ENCODE data around the gene FRS3.
A peak's percentile ranks its signal among the peaks of the same experiment; 100 is the strongest.

Gene FRS3

DNA sequence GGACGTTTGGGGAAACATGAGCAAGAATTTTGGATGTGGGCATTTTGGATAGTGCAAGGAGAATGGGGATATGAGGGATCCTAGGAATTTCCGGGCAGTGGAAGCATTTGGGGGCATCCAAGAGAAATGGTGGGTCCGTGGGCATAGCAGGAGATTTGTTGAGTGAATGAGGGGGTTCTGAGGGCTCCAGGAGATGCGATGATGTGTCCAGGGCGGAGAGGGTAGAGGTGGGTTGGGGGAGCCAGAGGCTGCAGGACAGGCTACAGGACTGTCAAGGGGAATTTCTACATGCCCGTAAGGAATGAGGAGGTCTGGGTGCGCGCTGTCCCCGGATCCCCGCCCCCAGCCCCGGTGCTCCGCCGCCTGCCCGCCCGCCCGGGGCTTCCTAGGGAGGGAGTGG, 364 bp downstream of the FRS3 start:
- in situ Hi-C loops (cut with HindIII; ENCODE audit: low sequenced_read_pairs), result no loop called here
- DNase-seq (ENCODE audit: low read depth, low spot score), result no peak
- H3K4me3 ChIP-seq (ENCODE audit: low read depth, low read length), result peak overlapping the region; percentile 65
- TF ChIP-seq, protein P1, sequence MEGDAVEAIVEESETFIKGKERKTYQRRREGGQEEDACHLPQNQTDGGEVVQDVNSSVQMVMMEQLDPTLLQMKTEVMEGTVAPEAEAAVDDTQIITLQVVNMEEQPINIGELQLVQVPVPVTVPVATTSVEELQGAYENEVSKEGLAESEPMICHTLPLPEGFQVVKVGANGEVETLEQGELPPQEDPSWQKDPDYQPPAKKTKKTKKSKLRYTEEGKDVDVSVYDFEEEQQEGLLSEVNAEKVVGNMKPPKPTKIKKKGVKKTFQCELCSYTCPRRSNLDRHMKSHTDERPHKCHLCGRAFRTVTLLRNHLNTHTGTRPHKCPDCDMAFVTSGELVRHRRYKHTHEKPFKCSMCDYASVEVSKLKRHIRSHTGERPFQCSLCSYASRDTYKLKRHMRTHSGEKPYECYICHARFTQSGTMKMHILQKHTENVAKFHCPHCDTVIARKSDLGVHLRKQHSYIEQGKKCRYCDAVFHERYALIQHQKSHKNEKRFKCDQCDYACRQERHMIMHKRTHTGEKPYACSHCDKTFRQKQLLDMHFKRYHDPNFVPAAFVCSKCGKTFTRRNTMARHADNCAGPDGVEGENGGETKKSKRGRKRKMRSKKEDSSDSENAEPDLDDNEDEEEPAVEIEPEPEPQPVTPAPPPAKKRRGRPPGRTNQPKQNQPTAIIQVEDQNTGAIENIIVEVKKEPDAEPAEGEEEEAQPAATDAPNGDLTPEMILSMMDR (IDR thresholded peaks at IDR 0.05; ENCODE audit: low read depth, low read length), result no peak

DNA sequence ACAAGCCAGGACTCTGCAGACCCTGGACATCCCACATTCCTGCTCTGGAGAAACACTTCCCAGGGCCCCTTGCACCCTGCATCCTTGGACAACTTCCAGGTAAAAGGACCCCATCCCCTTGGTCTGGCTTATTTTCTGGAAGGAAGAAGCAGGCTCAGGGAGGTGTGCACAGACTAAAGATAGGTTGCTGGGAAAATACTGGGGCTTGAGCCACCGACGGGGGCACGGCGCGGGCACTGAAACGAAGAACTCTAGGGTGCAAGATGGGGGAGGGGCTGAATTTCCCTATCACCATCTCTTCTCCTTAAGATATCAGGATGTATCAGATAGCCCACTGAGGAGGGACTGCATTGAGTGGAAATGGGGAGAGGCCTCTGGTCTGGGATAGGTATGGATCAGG, 805 bp downstream of the FRS3 start:
- H3K4me3 ChIP-seq (ENCODE audit: low read depth, low read length), result peak overlapping the region; percentile 65
- TF ChIP-seq, protein P1 (IDR thresholded peaks at IDR 0.05; ENCODE audit: low read depth, low read length), result no peak
- in situ Hi-C loops (cut with HindIII; ENCODE audit: low sequenced_read_pairs), result no loop called here
- DNase-seq (ENCODE audit: low read depth, low spot score), result no peak

DNA sequence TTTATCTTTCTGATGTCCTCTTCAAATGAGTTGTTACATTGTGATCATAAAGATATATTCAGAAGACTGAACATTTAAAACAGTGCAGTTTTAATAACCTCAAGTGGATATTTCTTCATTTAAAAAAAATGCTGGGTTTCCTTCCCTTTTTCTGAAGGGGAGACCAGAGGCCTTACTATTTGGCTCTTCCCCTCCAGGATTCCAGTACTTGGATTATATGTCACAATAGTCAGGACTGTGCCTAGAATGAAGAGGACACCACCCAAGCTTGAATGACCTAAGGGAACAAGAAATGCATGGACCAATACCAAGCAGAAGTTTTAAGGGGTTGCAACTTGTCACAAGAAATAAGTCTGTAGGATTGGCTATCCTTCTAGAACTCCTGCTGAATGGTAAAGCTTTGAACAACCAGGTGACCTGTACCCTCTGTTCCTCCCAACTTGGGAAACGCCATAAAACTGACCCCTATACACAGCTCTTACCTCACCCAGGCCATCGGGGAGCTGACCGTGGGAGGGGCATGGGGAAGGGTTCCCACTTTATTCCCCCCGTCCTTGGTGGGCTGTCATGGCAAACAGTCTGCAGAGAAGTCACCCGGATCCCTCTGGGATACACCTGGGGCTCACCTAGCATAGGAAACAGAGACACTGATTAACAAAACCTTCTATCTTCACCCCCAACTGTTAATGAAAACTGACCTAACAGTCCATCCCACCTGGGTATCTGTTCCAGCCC, 2.0 kb downstream of the FRS3 start:
- TF ChIP-seq, protein P1 (IDR thresholded peaks at IDR 0.05; ENCODE audit: low read depth, low read length), result no peak
- DNase-seq (ENCODE audit: low read depth, low spot score), result no peak
- in situ Hi-C loops (cut with HindIII; ENCODE audit: low sequenced_read_pairs), result no loop called here
- no peak overlapping the region for H3K4me3 ChIP-seq (ENCODE audit: low read depth, low read length)

DNA sequence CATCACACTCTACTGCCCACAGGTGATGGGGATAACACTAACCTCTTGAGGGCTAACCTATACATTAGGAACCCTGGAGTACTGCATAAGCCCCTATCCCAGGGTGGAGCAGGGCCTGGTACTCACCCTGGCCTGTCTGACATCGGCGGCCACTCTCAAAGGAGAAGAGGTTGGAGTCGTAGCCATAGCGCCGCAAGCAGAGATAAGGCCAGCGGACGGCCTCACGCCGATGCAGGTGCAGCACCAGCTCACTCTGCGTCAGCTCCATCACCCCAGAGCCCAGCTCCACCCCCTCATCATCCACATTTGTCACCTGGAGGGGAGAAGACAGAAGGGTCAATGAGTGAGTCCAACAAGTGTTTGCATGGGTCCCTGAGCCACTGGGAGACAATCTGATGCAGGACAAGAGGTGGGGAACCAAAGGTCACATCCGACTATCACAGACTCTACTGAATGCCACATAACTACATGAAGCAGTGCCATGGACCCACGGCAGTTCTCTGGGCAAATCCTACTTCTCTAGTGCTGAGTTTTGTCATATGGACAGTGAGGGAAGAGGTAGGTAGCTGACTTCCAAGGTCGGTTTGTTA, 4.3 kb downstream of the FRS3 start:
- DNase-seq (ENCODE audit: low read depth, low spot score), result no peak
- H3K4me3 ChIP-seq (ENCODE audit: low read depth, low read length), result no peak overlapping the region
- in situ Hi-C loops (cut with HindIII; ENCODE audit: low sequenced_read_pairs), result no loop called here
- TF ChIP-seq, protein P1 (IDR thresholded peaks at IDR 0.05; ENCODE audit: low read depth, low read length), result no peak

DNA sequence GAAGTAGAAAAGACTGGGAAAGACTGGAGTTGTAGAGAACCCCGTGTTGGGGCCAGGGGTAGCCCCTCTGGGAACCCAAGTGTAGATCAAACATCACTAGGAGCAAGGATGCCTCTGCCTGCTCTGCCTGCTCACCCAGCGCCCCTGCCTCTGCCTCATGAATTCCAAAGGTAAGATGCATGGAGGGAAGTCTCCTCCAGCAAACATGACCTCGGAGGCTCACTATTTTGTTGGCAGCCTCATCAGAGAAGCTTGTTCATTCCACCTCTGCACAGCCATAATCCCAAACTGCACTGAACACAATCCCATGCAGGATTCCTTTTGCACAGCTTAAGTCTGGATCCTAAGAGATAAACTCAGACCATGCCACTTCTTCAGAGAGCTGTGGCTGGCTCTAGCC, 4.9 kb downstream of the FRS3 start:
- TF ChIP-seq, protein P1 (IDR thresholded peaks at IDR 0.05; ENCODE audit: low read depth, low read length), result no peak
- DNase-seq (ENCODE audit: low read depth, low spot score), result no peak
- in situ Hi-C loops (cut with HindIII; ENCODE audit: low sequenced_read_pairs), result no loop called here
- no peak overlapping the region for H3K4me3 ChIP-seq (ENCODE audit: low read depth, low read length)

DNA sequence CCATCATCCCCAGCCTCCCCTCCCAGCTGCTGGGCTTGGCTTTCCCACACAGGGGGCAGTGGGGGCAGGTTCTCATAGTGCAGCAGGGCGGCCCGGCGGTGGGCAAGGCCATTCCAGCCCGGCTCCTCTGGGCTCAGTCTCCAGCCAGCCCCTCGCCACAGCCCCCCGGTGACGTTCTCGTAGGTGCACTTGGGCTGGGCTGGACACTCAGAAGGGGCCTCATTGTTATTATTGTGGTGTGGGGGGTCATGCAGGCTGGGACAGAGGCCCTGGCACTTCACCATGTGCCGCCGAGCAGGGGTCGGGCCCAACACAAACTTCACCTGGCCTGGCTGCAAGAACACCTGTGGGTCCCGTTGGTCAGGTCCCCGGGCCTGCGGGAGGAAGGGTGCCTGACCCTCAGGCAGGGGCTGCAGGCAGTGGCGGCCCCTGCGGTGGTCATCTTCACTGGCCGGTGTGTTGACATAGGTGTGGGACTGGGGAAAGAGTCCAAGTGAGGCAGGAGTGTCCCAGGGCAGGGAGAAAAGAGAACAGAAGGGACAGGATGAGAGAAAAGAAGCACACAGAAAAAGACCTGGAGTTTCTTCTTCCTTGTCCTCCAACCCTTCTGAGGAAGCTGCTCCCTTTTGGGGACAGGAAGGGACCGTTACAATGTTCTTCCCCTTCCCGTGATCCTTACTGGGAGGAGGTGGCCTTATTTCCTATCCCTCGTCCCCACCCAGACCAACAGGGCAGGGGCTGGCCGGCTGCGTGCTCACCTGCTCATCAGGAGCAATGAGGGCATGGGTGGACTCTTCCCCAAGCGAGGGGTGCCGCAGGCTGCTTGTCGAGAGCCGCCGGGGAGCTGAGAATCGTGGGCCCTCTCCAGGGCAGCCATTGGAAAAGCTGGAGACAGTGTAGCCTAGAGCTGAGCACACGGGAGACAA, 8.4 kb downstream of the FRS3 start:
- in situ Hi-C loops (cut with HindIII; ENCODE audit: low sequenced_read_pairs), result no loop called here
- no peak overlapping the region for H3K4me3 ChIP-seq (ENCODE audit: low read depth, low read length)
- DNase-seq (ENCODE audit: low read depth, low spot score), result no peak

More for the DNA sequence above, 8.4 kb downstream of the FRS3 start:
- TF ChIP-seq, protein P1 (IDR thresholded peaks at IDR 0.05; ENCODE audit: low read depth, low read length), result no peak
